GM12874 (cell line): ENCODE data around the gene MTMR8.

ENCODE experiments used
- CTCF ChIP-seq: IDR thresholded peaks from 2 replicates; pipeline ENCODE4 v1.5.1; 2011; ENCODE audit warnings: low read depth, mild to moderate bottlenecking, control low read depth, low read length, moderate library complexity; ENCODE audit not compliant: insufficient read depth

The MTMR8 gene

GRCh38 chrX:64291123-64291522, 104.1 kb downstream of the MTMR8 start:
- TF ChIP-seq CTCF = no peak

GRCh38 chrX:64265265-64265664, 130.0 kb downstream of the MTMR8 start:
- no peak for TF ChIP-seq CTCF

GRCh38 chrX:64230123-64230970, 164.9 kb downstream of the MTMR8 start, which contains the start of gene ASB12:
Gene ASB12 (minus strand): TSS chrX:64230607. CDS start chrX:64225650, 4,957 bp downstream.
- no peak for TF ChIP-seq CTCF

- TF ChIP-seq CTCF = no peak
Measured at GRCh38 chrX:64229154-64229553, 166.1 kb downstream of the MTMR8 start.
